HepG2 (cell line): ENCODE measurements around the gene EGLN1. TPM values are rescaled to one million over a fixed set of nuclear protein-coding genes. Genes with fewer than 3 reads are reported as not detected.

Source experiments
- CBFB ChIP-seq: sonication (generic); formaldehyde crosslinking; IDR thresholded peaks from 2 replicates; pipeline ENCODE4 v1.4.0; 2020; ENCODE audit warnings: missing genetic modification reagents
- CENPBD1 ChIP-seq: sonication (generic); formaldehyde crosslinking; IDR thresholded peaks from 2 replicates; pipeline ENCODE4 v1.8.0; 2022; ENCODE audit warnings: missing genetic modification reagents, low read depth, mild to moderate bottlenecking, borderline replicate concordance
- E2F5 ChIP-seq: sonication (generic); formaldehyde crosslinking; conservative IDR thresholded peaks from 2 replicates; pipeline ENCODE4 v1.4.0; 2020; ENCODE audit warnings: missing genetic modification reagents
- ELF3 ChIP-seq: IDR thresholded peaks from 2 replicates; pipeline ENCODE4 v1.6.1; 2016; ENCODE audit warnings: missing genetic modification reagents, missing compliant biosample characterization
- GLMP ChIP-seq: sonication (generic); formaldehyde crosslinking; IDR thresholded peaks from 2 replicates; pipeline ENCODE4 v1.9.0; 2021; ENCODE audit warnings: missing genetic modification reagents, mild to moderate bottlenecking, borderline replicate concordance
- HMG20A ChIP-seq: IDR thresholded peaks from 2 replicates; pipeline ENCODE4 v1.6.1; 2016; ENCODE audit warnings: borderline replicate concordance
- HOXA7 ChIP-seq: sonication (generic); formaldehyde crosslinking; IDR thresholded peaks from 2 replicates; pipeline ENCODE4 v1.8.1; 2022; ENCODE audit warnings: mild to moderate bottlenecking, missing genetic modification reagents, moderate library complexity
- IKZF1 ChIP-seq: fragments of 450-650 bp; IDR thresholded peaks from 2 replicates; pipeline ENCODE4 v1.7.1; 2016
- IRF2 ChIP-seq: IDR thresholded peaks from 2 replicates; pipeline ENCODE4 v1.6.1; 2018; ENCODE audit warnings: missing genetic modification reagents, missing compliant biosample characterization
- NR2F2 ChIP-seq: IDR thresholded peaks from 2 replicates; pipeline ENCODE4 v1.6.1; 2012; ENCODE audit warnings: low read depth, inconsistent platforms, borderline replicate concordance
- SOX5 ChIP-seq: IDR thresholded peaks from 2 replicates; pipeline ENCODE4 v1.6.1; 2016; ENCODE audit warnings: borderline replicate concordance
- STAG1 ChIP-seq: sonication (generic); formaldehyde crosslinking; IDR thresholded peaks from 2 replicates; pipeline ENCODE4 v1.4.0; 2020; ENCODE audit warnings: missing genetic modification reagents
- WIZ ChIP-seq: sonication (generic); formaldehyde crosslinking; IDR thresholded peaks from 2 replicates; pipeline ENCODE4 v1.5.1; 2020; ENCODE audit warnings: mild to moderate bottlenecking, missing genetic modification reagents
- ZNF260 ChIP-seq: sonication (generic); formaldehyde crosslinking; IDR thresholded peaks from 2 replicates; pipeline ENCODE4 v1.4.0; 2020; ENCODE audit warnings: missing genetic modification reagents, low read depth, mild to moderate bottlenecking, borderline replicate concordance
- ZNF33A ChIP-seq: sonication (generic); formaldehyde crosslinking; IDR thresholded peaks from 2 replicates; pipeline ENCODE4 v1.5.1; 2020; ENCODE audit warnings: missing genetic modification reagents, mild to moderate bottlenecking, moderate library complexity, borderline replicate concordance
- ZNF564 ChIP-seq: sonication (generic); formaldehyde crosslinking; IDR thresholded peaks from 2 replicates; pipeline ENCODE4 v1.8.1; 2023; ENCODE audit warnings: mild to moderate bottlenecking, missing genetic modification reagents
- ZNF609 ChIP-seq: sonication (generic); formaldehyde crosslinking; IDR thresholded peaks from 2 replicates; pipeline ENCODE4 v1.4.0; 2020; ENCODE audit warnings: mild to moderate bottlenecking, missing genetic modification reagents, borderline replicate concordance
- ZNF629 ChIP-seq: sonication (generic); formaldehyde crosslinking; conservative IDR thresholded peaks from 2 replicates; pipeline ENCODE4 v1.5.0; 2020; ENCODE audit warnings: missing genetic modification reagents
- ZNF713 ChIP-seq: sonication (generic); formaldehyde crosslinking; IDR thresholded peaks from 2 replicates; pipeline ENCODE4 v1.4.0; 2020; ENCODE audit warnings: mild to moderate bottlenecking, missing genetic modification reagents
- ZNF720 ChIP-seq: sonication (generic); formaldehyde crosslinking; IDR thresholded peaks from 2 replicates; pipeline ENCODE4 v1.4.0; 2020; ENCODE audit warnings: missing genetic modification reagents
- ZNF770 ChIP-seq: sonication (generic); formaldehyde crosslinking; IDR thresholded peaks from 2 replicates; pipeline ENCODE4 v1.5.0; 2020; ENCODE audit warnings: mild to moderate bottlenecking, missing genetic modification reagents
- polyA plus RNA-seq, 8 experiments: library from polyadenylated mRNA; depleted of rRNA in 3 of 8; stranded (reverse) in 7 of 8; unstranded in 1 of 8; fragments of >200 nt; fragmentation: Illumina TruSeq in 4 of 8; extraction: Trizol in 4 of 8; gene quantifications; 2 replicates each; pipeline versions ENCODE4 v1.2.1 to v1.2.3, GENCODE V29; 2011 to 2016; ENCODE audit warnings: low read depth in 4 of 8, missing spikeins in 1 of 8, mixed read lengths in 1 of 8; ENCODE audit not compliant: insufficient read depth in 1 of 8
- total RNA-seq, 5 experiments: library from RNA; depleted of rRNA; stranded (reverse); fragments of >200 nt; fragmentation: Illumina TruSeq; extraction: Trizol; gene quantifications; 2 replicates each; pipeline ENCODE4 v1.2.3, GENCODE V29; 2016; ENCODE audit warnings: low read depth in 1 of 5

Gene EGLN1
- total and polyA plus RNA-seq, 2 of the 13 experiments (the other 11 are each of a cell fraction or from before 2014, with no cell fraction given): 34.4 to 44.1 TPM

- TF ChIP-seq ZNF720 (CRISPR knock-in tag) (no peak), CBFB (CRISPR knock-in tag) (0 out of 2 replicates have a peak, but pooled peaks have one; percentile 46), STAG1 (CRISPR knock-in tag) (peak; percentile 58), ZNF713 (CRISPR knock-in tag) (no peak), HOXA7 (CRISPR knock-in tag) (no peak), ZNF770 (CRISPR knock-in tag) (peak; percentile 69), HMG20A (CRISPR knock-in tag) (no peak), CENPBD1 (CRISPR knock-in tag) (no peak), IRF2 (CRISPR knock-in tag) (peak; percentile 62; the same call in 1 of the 2 replicates), ZNF564 (CRISPR knock-in tag) (peak; percentile 89; the same call in 1 of the 2 replicates), GLMP (CRISPR knock-in tag) (no peak; the same call in 1 of the 2 replicates), ZNF260 (CRISPR knock-in tag) (no peak), WIZ (CRISPR knock-in tag) (peak; percentile 84), SOX5 (CRISPR knock-in tag) (peak; percentile 37; the same call in 1 of the 2 replicates), ZNF33A (CRISPR knock-in tag) (no peak), ZNF629 (no peak; the same call in 1 of the 2 replicates), ZNF609 (peak; percentile 69), E2F5 (CRISPR knock-in tag) (0 out of 2 replicates have a peak, but pooled peaks have one; percentile 31), IKZF1 (no peak), NR2F2 (no peak), ELF3 (CRISPR knock-in tag) (peak; percentile 86)
These were observed at the start of gene EGLN1 (continued) for GRCh38 chr1:231421971-231422797.
